ENCODE results near the gene CRIP2. TPM values are rescaled to one million over a fixed set of nuclear protein-coding genes. Genes with fewer than 3 reads are reported as not detected.

Gene CRIP2
- total and polyA plus RNA-seq, 2 of the 4 experiments (the other 2 are of a cell fraction) = 18.1 to 123 TPM

DNA sequence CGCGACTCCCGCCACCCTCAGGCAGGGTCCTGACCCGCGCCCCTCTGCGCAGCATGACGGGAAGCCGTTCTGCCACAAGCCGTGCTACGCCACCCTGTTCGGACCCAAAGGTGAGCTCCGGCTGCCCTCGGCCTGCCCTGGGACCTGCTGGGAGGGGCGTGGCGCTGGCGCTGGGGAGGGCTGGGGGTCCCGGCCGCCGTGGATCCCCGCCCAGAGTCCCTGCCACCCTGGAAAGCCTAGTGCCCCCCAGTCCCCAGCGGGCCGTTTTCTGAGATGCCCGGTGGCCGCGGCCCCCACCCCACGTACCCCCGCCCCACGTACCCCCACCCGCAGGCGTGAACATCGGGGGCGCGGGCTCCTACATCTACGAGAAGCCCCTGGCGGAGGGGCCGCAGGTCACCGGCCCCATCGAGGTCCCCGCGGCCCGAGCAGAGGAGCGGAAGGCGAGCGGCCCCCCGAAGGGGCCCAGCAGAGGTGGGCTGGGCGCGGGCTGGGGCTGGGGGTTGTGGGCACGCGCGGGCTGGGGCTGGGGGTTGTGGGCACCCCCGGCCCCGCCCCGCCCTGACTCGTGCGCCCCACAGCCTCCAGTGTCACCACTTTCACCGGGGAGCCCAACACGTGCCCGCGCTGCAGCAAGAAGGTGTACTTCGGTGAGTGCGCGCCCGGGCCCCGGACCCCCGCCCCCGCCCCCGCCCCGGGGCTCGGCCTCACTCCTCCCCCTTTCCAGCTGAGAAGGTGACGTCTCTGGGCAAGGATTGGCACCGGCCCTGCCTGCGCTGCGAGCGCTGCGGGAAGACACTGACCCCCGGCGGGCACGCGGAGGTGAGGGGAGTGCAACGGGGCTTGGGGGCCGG, 4.0 kb downstream of the CRIP2 start:
- Histone ChIP-seq H3K9me3 (ENCODE audit: control insufficient read depth, insufficient read depth, low read length) (no peaks in the 10 kb centered on the region), H2AK9ac (replicated peaks; ENCODE audit: low read depth, low read length, poor library complexity) (no peak overlapping the region), H3K9me1 (ENCODE audit: insufficient read depth, low read length) (peaks cover 6% of the 10 kb centered on the region), H4K20me1 (ENCODE audit: insufficient read depth, low read length) (peaks cover 3% of the 10 kb centered on the region; the same call in 1 of the 2 replicates), H2BK15ac (ENCODE audit: low read depth, low read length) (no peak overlapping the region), H2BK20ac (ENCODE audit: low read depth, low read length) (no peak overlapping the region), H3K4me1 (ENCODE audit: control insufficient read depth, insufficient read depth, low read length) (peaks cover 29% of the 10 kb centered on the region), H4K91ac (ENCODE audit: insufficient read depth, low read depth, low read length) (no peak overlapping the region), H2AK5ac (ENCODE audit: low read depth, low read length) (no peak overlapping the region), H2AFZ (replicated peaks; ENCODE audit: low read length, poor library complexity) (no peak overlapping the region), H3K36me3 (ENCODE audit: control insufficient read depth, insufficient read depth, low read length) (no peaks in the 10 kb centered on the region), H3K79me1 (ENCODE audit: low read depth in 1 of 2, low read length in 2 of 2) (peaks cover 0 to 23% of the 10 kb centered on the region in 2 experiments; a peak in 1 of 4 replicates), H3K4ac (ENCODE audit: low read depth, low read length) (no peak overlapping the region), H2BK120ac (ENCODE audit: low read depth, low read length) (no peak overlapping the region), H4K8ac (ENCODE audit: low read depth in 2 of 2, low read length in 2 of 2) (no peak overlapping the region), H3K9ac (ENCODE audit: low read depth, low read length) (no peak overlapping the region), H3K18ac (ENCODE audit: low read depth, low read length) (no peak overlapping the region), H3K23ac (ENCODE audit: low read depth, low read length) (no peak overlapping the region), H3K4me2 (ENCODE audit: low read depth, low read length) (no peak overlapping the region), H3K4me3 (ENCODE audit: insufficient read depth, low read depth, low read length) (no peak overlapping the region), H3K56ac (ENCODE audit: extremely low read depth, insufficient read depth, low read length) (no peak overlapping the region), H3K27ac (ENCODE audit: insufficient read depth, low read length) (no peak overlapping the region), H3K14ac (replicated peaks; ENCODE audit: low read depth, low read length) (no peak overlapping the region), H4K5ac (ENCODE audit: low read depth, low read length) (no peak overlapping the region), H3K27me3 (ENCODE audit: control insufficient read depth, insufficient read depth, low read length) (no peaks in the 10 kb centered on the region), H2BK5ac (ENCODE audit: low read depth, low read length, poor library complexity, severe bottlenecking) (no peak overlapping the region)
- WGBS, 2 experiments (ENCODE audit: extremely low coverage in 2 of 2, insufficient read length in 1 of 2) = 75% methylated on average over 19 of the region's 81 CpGs; no CpG with 5 or more reads in 1 of the 2 experiments
- POLR2A ChIA-PET (ENCODE audit: unreplicated experiment) = no interaction called here
- CTCF ChIA-PET = no interaction called here
- no TSS peak for BruUV-seq (replicated peaks)
- intact Hi-C loops (cut with micrococcal nuclease) (no loop called here), dilution Hi-C loops (cut with HindIII; ENCODE audit: low sequenced_read_pairs, unreplicated experiment) (no loop called here), in situ Hi-C loops (cut with MboI; ENCODE audit: low sequenced_read_pairs) (no loop called here)
- DNase-seq (no peak), ATAC-seq (ENCODE audit: low read depth) (no peak)
- no peak for TF ChIP-seq MXI1 (IDR thresholded peaks at IDR 0.05; ENCODE audit: borderline replicate concordance, low read depth, low read length)
- no peak for TF ChIP-seq BHLHE40 (IDR thresholded peaks at IDR 0.05; ENCODE audit: low read depth, low read length)
- no peak for TF ChIP-seq CTCF (conservative IDR thresholded peaks at IDR 0.05; ENCODE audit: low read depth, low read length)
- TF ChIP-seq RFX5 (IDR thresholded peaks at IDR 0.05; ENCODE audit: low read depth, low read length) = no peak
- TF ChIP-seq FOS (IDR thresholded peaks at IDR 0.05; ENCODE audit: low read depth, low read length) = no peak
- no peak for TF ChIP-seq USF2 (IDR thresholded peaks at IDR 0.05; ENCODE audit: low read depth, low read length)
- no peak for TF ChIP-seq SMC3 (IDR thresholded peaks at IDR 0.05; ENCODE audit: low read depth, low read length)
- TF ChIP-seq RCOR1 (IDR thresholded peaks at IDR 0.05; ENCODE audit: insufficient replicate concordance, low read length) = no peak
- no peak for TF ChIP-seq CHD1 (IDR thresholded peaks at IDR 0.05; ENCODE audit: low read depth, low read length)
- no peak for TF ChIP-seq NFE2L2 (IDR thresholded peaks at IDR 0.05; ENCODE audit: low read depth, low read length)
- TF ChIP-seq POLR2A (IDR thresholded peaks at IDR 0.05; ENCODE audit: low read depth, low read length) = no peak
- TF ChIP-seq MAFK (IDR thresholded peaks at IDR 0.05; ENCODE audit: low read depth, low read length) = no peak
- TF ChIP-seq ELK1 (IDR thresholded peaks at IDR 0.05; ENCODE audit: borderline replicate concordance, low read depth, low read length) = no peak
- no peak for TF ChIP-seq MAZ (IDR thresholded peaks at IDR 0.05; ENCODE audit: borderline replicate concordance, low read depth, low read length)
- TF ChIP-seq CEBPB (IDR thresholded peaks at IDR 0.05; ENCODE audit: low read depth, low read length) = no peak
